Activated T-cell treated with anti-CD3 and anti-CD28 coated beads for 4 hours (primary cell): Measurements from ENCODE around the gene HS6ST1.

ENCODE experiments used
- DNase-seq: peaks from one replicate; pipeline ENCODE4 v3.0.0-alpha.2; 2020

HS6ST1 gene, protein sequence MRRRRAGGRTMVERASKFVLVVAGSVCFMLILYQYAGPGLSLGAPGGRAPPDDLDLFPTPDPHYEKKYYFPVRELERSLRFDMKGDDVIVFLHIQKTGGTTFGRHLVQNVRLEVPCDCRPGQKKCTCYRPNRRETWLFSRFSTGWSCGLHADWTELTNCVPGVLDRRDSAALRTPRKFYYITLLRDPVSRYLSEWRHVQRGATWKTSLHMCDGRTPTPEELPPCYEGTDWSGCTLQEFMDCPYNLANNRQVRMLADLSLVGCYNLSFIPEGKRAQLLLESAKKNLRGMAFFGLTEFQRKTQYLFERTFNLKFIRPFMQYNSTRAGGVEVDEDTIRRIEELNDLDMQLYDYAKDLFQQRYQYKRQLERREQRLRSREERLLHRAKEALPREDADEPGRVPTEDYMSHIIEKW

GRCh38 chr2:128318776-128319464 lies at the start of gene HS6ST1:
TSS of gene HS6ST1 (minus strand) at chr2:128318868. CDS start at chr2:128318563, 305 bp downstream.
- DNase-seq: peak; percentile 86

GRCh38 chr2:128367601-128368359 lies 49.1 kb upstream of the HS6ST1 start:
- no peak for DNase-seq

DNA sequence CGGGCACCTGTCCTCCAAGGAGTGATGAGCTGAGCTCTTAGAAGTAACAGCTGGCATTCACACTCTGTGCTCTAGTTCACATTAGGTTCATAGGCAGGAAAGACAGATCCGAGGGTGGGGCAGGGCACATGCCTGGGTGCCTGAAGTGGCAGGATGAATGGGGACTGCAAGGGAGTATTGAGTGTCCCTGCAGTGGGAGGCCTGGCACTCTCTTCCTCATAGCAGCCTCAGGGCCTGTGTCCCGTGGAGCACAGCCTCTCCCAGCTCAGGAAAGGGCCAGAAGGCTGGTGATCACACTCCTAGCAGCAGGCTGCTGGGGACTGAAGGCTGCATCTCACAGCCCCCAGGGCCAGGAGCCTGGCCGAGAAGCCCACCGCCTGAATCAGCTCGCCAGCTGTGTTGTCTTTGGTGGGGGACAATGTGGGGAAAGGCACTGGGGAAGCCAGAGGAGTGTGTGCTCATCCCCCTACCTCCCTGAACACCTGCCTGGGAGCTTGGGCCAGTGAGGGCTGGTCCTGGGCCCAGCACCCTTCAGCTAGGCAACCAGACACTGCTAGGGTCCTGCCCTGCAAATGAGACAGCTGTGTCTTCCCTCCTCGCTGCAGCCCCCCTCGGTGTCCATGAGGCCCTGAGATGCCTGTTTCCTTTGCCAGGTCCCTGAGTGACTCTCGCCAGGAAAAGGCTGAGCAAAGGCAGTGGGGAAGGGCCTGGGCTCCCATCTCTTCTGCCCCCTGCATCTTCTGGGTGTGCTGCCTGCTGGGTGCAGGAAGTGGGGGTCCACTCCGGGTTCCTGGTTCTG lies 48.2 kb upstream of the HS6ST1 start:
- no peak for DNase-seq

DNA sequence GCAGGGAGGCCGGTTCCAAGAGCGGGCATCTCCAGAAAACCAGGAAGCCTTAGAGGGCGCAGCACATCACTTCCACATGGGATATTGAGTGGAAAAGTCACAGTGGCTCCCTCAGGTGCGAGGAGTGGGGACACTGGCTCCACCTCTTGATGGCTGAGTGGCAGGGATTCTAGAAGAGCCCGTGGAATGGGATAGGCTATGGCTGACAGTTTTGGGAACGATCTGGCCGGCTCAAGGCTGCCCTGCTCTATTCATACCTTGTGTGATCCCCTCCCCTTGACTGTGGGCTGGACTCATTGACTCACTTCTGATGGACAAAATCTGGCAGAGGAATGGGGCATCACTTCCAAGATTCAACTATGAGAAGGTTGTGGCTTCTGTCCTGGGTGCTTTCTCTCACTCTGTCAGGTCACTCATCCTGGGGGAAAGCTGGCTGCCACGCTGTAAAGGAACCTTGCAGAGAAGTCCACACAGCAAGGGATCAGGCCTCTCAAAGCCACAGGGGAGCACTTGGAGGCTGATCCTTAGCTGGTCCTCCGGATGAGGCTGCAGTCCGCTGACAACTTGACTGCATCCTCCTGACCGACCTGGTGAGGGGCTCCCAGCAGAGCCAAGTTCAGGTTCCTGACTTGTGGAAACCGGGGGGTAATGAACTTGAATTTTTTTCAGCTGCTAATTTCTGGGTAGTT lies 46.7 kb upstream of the HS6ST1 start:
- DNase-seq: no peak

GRCh38 chr2:128364441-128364911 lies 45.8 kb upstream of the HS6ST1 start:
- no peak for DNase-seq

GRCh38 chr2:128363934-128364361 lies 45.3 kb upstream of the HS6ST1 start:
- no peak for DNase-seq

DNA sequence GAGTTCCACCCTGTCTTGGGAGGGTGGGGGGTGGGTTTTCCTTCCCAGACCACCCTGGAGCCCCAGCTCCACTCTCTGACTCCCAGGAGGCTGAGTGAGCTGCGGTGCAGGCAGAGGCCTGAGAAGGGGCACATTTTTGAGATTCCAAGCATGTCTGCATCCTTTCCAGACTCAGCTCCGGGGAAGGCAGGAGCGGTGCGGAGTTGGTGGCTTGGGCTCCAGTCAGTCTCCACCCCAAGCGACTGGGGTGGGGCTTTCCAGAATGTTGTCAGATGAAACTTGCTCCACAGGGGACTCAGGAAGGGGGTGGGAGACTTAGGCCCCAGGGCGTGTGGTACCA lies 44.2 kb upstream of the HS6ST1 start:
- DNase-seq: no peak

DNA sequence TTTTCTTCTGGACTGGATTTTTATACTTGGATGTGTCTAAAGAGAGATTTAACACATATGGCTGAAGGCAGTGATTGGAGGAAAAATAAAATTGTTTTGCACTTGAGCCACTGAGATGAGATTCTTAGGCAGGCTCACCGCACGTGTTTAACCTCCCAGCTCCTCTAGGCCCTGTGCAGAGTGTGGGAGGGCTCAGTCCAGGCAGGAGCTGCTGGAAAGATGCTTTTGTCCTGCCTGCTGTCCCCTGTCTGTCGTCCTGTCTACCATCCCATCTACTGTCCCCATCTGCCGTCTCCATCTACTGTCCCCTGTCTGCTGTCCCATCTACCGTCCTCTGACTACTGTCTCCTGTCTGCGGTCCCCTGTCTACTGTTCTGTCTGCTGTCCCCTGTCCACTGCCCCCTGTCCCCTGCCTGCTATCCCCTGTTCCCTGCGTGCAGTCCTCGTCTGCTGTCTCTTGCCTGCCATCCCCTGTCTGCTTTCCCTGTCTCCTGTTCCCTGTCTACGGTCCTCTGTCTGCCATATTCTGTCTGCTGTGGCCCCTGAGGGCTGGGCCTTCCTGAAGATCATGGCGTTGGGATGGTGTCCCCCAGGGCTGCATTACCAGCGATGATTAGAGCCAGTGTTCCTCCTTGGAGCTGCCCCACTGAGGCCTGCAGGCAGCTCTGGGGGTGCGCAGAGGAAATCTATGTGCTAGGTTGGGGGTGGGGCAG lies 43.7 kb upstream of the HS6ST1 start:
- no peak for DNase-seq

DNA sequence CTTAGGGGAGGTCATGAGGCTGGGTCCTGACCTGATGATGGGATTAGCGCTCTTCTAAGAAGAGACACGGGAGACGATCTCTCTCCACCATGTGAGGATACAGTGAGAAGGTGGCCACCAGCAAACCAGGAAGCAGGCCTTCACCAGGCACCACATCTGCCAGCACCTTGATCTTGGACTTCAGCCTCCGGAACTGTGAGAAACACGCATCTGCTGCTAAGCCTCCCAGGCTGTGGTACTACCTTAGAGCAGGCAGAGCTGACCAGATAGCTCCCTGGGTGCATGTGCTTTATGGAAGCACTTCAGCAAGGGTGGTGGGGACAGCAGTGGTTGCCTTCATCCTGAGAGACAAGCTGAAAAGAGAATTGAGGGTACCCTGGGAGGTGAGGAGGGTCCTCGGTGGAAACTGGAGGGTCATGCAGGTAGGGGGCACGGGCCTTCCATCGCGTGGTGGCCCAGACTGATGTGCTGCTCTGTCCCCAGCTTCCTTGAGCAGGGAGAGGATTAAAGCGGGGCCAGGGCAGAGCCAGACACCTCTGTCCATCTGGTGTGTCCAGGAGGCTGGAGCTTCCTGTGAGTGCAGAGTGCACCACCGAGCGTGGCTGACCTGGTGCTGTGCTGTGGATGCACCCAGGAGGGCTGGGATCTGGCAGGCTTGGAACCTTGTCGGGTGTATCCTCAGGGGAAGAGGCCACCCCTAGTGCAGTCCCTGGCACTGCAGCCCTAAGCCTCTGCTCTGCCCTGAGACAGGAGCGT lies 42.9 kb upstream of the HS6ST1 start:
- no peak for DNase-seq

DNA sequence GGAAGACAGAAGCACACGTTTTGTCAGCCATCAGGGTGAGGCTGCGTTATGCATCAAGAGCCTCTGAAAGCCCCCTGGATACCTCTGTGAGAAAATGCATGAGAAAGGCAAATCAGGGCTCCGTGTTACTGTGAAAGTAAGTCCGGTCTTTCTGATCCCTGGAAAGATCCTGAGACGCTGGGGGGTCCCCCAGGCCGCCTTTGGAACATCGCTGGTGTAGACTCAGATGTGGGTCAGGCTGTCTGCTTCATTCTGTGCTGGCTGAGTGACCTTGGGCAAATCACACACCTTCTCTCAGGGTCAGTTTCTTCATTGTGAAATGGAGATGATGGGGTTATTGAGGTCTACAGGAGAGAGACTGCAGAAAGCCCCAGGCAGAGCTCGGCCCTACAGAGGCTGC lies 42.0 kb upstream of the HS6ST1 start:
- no peak for DNase-seq

DNA sequence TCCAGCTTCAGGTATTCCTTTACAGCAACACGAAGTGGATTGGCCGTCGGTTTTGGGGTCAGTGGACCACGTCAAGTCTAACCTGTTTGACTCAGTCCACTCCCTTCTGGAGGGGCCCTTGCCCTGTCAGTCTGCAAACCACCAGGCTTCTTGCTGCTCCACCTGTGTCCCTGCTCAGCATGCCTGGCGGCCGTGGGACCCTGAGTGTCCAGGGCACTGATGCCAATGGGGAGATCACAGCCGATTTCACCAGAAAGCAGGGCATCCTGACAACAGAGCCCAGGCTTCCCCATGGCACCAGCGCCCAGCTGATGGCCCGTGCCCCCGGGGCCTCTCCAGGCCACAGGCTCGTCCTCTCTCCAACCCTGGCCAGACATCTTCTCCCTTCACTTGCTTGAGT lies 41.2 kb upstream of the HS6ST1 start:
- no peak for DNase-seq

- no peak for DNase-seq
Measured at GRCh38 chr2:128358941-128359731, 40.5 kb upstream of the HS6ST1 start.

DNA sequence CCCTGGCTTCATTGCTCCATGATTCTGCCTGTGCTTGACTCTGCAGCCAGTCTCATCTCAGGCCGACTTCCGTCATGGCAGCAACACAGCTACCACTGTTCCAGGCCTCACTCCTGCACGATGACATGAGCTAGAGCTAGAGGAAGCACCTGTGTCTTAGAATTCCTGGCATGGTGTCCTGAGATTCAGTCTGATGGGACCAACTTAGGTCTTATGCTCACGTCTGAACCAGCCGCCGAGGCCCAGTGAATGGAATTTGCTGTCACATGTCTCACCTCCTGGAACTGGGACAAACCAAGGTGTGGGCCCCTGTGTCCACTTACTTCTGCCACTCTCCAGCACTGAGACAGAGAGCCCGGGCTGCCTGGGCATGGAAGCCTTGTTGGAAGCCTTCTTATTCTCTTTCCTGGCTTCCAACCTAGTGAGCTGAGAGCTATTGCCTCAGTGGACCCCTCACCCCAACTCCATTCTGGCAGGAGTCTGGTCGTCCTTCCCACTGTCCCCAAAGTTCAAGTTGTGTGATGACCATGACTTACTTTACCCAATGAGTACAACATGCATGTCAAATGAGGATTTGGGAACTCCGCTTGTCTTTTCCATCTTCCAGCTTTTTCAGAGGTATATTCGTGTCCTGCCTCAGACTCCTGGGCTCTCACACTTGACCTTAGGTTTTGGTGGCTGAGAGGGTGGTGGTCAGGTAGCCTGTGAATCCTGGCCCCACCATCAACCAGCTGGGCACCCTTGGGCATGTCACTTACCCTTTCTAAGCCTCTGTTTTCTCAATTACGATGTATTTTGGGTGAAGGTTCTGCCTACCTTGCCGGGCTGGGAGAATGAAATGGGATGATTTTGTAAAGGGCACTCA lies 39.1 kb upstream of the HS6ST1 start:
- no peak for DNase-seq

DNA sequence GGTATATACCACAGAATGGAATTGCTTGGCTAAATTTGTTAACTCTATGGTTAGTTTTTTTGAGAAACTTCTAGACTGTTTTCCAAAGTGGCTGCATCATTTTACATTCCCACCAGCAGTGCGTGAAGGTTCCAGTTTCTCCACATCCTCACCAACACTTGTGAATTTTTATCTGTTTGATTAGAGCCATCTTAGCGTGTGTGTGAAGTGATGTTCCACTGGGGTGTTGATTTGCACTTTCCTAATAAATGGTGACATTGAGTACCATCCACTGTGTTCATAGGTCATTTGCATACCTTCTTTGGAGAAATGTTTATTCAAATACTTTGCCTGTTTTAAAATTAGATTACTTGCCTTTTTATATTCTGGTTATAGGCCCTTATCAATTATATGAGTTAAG lies 37.5 kb upstream of the HS6ST1 start:
- no peak for DNase-seq

DNA sequence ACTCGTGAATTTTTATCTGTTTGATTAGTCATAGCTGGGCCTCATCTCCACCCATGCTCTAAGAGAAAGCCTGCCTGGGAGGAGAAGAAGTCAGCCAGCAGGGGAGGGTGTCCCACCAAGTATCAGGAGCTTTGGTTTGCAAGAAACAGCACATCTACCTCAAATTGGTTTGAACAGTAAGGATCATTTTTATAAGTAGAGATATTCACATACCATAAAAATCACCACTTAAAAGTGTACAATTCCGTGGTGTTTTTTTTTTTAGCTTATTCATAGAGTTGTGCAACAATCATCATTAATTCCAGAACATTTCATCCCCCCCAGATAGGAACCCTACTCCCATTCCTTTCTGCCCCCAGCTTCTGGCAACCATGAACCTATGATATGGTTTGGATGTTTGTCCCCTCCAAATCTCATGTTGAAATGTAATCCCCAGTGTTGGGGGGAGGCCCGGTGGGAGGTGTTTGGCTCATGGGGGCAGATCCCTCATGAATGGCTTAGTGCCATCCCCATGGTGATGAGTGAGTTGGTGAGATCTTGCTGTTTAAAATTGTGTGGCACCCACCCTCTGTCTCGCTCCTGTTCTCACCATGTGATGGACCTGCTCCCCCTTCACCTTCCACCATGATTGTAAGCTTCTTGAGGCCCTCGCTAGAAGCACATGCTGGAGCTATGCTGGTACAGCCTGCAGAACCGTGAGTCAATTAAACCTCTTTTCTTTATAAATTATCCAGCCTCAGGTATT lies 36.2 kb upstream of the HS6ST1 start:
- no peak for DNase-seq

DNA sequence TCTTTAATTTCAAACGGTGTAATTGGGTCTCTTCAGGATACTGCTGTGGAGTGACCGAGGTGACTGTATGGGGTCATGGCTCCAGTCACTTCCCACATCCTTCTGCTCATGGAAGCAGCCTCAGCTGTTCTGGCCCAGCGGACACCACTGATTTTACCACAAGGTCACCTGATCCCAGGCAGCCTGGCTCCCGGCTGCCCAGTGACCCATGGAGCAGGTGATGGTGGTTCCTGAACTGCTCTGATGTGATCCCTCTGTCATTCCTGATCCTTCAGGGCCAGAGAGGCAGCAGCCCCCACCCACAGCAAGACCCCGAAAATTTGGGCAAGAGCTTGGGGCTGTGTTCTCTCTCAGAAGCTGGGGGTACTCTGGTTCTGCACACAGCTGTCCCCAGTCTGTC lies 35.5 kb upstream of the HS6ST1 start:
- no peak for DNase-seq

DNA sequence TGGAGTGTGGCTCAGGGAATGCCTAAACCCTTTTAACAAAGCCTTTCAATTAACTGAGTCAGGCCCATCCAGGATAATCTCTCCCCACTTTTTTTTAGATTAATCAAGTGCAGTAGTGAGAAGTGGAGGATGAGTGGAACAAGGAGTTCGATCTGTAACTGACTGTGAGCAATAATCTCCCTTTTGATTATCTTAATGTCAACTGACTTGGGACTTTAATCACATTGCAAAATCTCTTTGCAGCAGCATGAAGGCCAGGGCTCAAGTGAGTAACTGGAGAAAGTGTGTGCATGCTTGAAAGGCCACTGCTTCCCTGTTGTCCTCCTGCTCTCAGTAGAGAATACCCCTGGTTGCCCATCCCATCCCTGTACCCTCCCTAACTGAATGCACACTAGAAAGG lies 32.1 kb upstream of the HS6ST1 start:
- DNase-seq: no peak

DNA sequence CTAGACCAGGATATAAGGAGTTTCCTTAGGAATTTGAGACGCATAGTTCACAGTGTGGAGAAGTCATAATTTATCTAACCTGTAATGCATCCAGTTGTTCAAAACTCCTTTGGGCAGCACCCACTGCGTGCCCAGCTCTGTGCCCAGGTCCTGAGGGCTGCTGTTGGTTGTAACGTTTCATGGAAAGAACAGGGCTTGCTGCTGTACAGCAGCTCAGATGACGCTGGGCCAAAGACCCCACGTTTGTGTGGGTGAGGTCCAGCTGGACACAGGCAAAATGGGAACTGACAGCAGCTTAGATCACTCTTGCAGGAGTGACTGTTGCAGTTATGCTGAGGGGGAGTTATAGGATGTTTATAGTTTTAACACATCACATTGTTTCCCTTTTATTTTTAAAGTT lies 30.0 kb upstream of the HS6ST1 start:
- no peak for DNase-seq
